Loucy (cell line): ENCODE results near the gene ARSA.

Source experiments
- H2AFZ ChIP-seq: fragments of 200-600 bp; sonication (generic); 2 replicates; pipeline ENCODE4 v1.6.0; 2016; ENCODE audit warnings: antibody characterized with exemption, mild to moderate bottlenecking, low read length, moderate library complexity
- H3F3A ChIP-seq: fragments of 200-600 bp; 2 replicates; pipeline ENCODE4 v1.6.0; 2016; ENCODE audit warnings: antibody characterized with exemption, low read depth, mild to moderate bottlenecking
- H3K27me3 ChIP-seq: fragments of 200-600 bp; sonication (generic); 2 replicates; pipeline ENCODE4 v1.6.1; 2014; ENCODE audit warnings: low read length, mild to moderate bottlenecking; ENCODE audit not compliant: insufficient read depth, poor library complexity, severe bottlenecking
- H3K36me3 ChIP-seq: fragments of 200-600 bp; sonication (generic); 2 replicates; pipeline ENCODE4 v1.6.1; 2016; ENCODE audit warnings: low read length; ENCODE audit not compliant: insufficient read depth
- H3K4me1 ChIP-seq: fragments of 200-600 bp; sonication (generic); 2 replicates; pipeline ENCODE4 v1.5.1; 2014; ENCODE audit warnings: low read length, mild to moderate bottlenecking; ENCODE audit not compliant: insufficient read depth, poor library complexity, severe bottlenecking
- H3K4me2 ChIP-seq: fragments of 200-600 bp; sonication (generic); 2 replicates; pipeline ENCODE4 v1.6.0; 2014; ENCODE audit warnings: antibody characterized with exemption, low read length, low read depth, mild to moderate bottlenecking; ENCODE audit not compliant: poor library complexity, severe bottlenecking
- H3K4me3 ChIP-seq: fragments of 200-600 bp; sonication (generic); 2 replicates; pipeline ENCODE4 v1.5.1; 2014; ENCODE audit warnings: low read length, mild to moderate bottlenecking, mixed read lengths; ENCODE audit not compliant: poor library complexity, severe bottlenecking
- H3K79me2 ChIP-seq: fragments of 200-600 bp; sonication (generic); 2 replicates; pipeline ENCODE4 v1.6.1; 2014; ENCODE audit warnings: low read length; ENCODE audit not compliant: insufficient read depth
- H3K9ac ChIP-seq: fragments of 200-600 bp; sonication (generic); 2 replicates; pipeline ENCODE4 v1.6.0; 2014; ENCODE audit warnings: mild to moderate bottlenecking, low read depth, low read length, moderate library complexity; ENCODE audit not compliant: poor library complexity, severe bottlenecking
- H3K9me2 ChIP-seq: fragments of 200-600 bp; sonication (generic); replicated peaks from 2 replicates; pipeline ENCODE4 v1.6.1; 2016; ENCODE audit warnings: low read depth, low read length, mixed read lengths
- H3K9me3 ChIP-seq: fragments of 200-600 bp; sonication (generic); 2 replicates; pipeline ENCODE4 v1.6.1; 2014; ENCODE audit warnings: mild to moderate bottlenecking, antibody characterized with exemption, low read length, low read depth; ENCODE audit not compliant: insufficient read depth
- H4K20me1 ChIP-seq: fragments of 200-600 bp; sonication (generic); 2 replicates; pipeline ENCODE4 v1.6.0; 2014; ENCODE audit warnings: antibody characterized with exemption, low read length, mild to moderate bottlenecking; ENCODE audit not compliant: insufficient read depth, poor library complexity, severe bottlenecking
- CTCF ChIP-seq: fragments of 200-600 bp; sonication (generic); conservative IDR thresholded peaks from 2 replicates; pipeline ENCODE4 v1.5.1; 2014; ENCODE audit warnings: mild to moderate bottlenecking, antibody characterized with exemption, low read length
- EZH2phosphoT487 ChIP-seq: fragments of 200-600 bp; IDR thresholded peaks from 2 replicates; pipeline ENCODE4 v1.6.1; 2018; ENCODE audit warnings: antibody characterized with exemption, mild to moderate bottlenecking, moderate library complexity, borderline replicate concordance

The ARSA gene

GRCh38 chr22:50600538-50600937 lies 27.4 kb downstream of the ARSA start, which contains the start of gene MAPK8IP2:
Gene MAPK8IP2, plus strand, starts transcription at chr22:50600793. Its CDS starts 26 bp downstream, at chr22:50600819.
- no peaks in the 10 kb centered on the region for H3K9me2 ChIP-seq
- H2AFZ ChIP-seq: no peak within 1 kb of the TSS
- no peaks in the 10 kb centered on the region for H3K9me3 ChIP-seq
- H3K79me2 ChIP-seq: no peaks in the 10 kb centered on the region
- no peak within 1 kb of the TSS for H3K4me3 ChIP-seq
- no peak within 1 kb of the TSS for H3K9ac ChIP-seq
- H3K4me2 ChIP-seq: no peak within 1 kb of the TSS
- no peak for TF ChIP-seq CTCF
- TF ChIP-seq EZH2phosphoT487: no peak
- no peaks in the 10 kb centered on the region for H3K36me3 ChIP-seq
- no peaks in the 10 kb centered on the region for H3F3A ChIP-seq
- no peaks in the 10 kb centered on the region for H3K27me3 ChIP-seq
- no peaks in the 10 kb centered on the region for H3K4me1 ChIP-seq
- no peaks in the 10 kb centered on the region for H4K20me1 ChIP-seq

- H3K4me1 ChIP-seq: no peaks in the 10 kb centered on the region
- no peaks in the 10 kb centered on the region for H3K36me3 ChIP-seq
- H3K4me2 ChIP-seq: no peak overlapping the region
- no peaks in the 10 kb centered on the region for H3K9me2 ChIP-seq
- no peaks in the 10 kb centered on the region for H3K79me2 ChIP-seq
- no peaks in the 10 kb centered on the region for H4K20me1 ChIP-seq
- H3K9ac ChIP-seq: no peak overlapping the region
- no peaks in the 10 kb centered on the region for H3K9me3 ChIP-seq
- no peaks in the 10 kb centered on the region for H3K27me3 ChIP-seq
- H2AFZ ChIP-seq: no peak overlapping the region
- no peak overlapping the region for H3K4me3 ChIP-seq
- no peak for TF ChIP-seq EZH2phosphoT487
- TF ChIP-seq CTCF: no peak
- no peaks in the 10 kb centered on the region for H3F3A ChIP-seq
Observed at GRCh38 chr22:50599816-50600455, 28.0 kb downstream of the ARSA start.

DNA sequence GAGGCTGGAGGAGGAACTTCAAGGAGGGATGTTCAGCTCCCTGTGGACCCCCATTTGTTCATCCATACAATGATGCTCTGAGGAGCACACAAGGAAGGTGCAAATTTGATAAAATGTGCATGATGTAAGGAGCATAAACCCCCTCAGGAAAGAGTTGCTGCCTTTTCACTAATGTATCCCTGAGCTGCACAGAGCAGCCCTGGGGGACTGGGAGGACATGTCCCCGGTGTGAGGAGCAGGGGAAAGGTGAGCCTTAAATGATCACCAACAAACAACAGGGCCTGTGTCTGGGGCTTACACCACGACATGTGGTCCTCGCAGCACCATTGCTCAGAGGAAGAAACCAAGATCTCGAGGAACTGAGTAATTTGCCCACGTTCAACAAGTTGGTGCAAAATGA lies 30.9 kb downstream of the ARSA start:
- Histone ChIP-seq H2AFZ (no peak overlapping the region), H3K9ac (no peak overlapping the region), H3K27me3 (no peaks in the 10 kb centered on the region), H3K4me2 (no peak overlapping the region), H4K20me1 (no peaks in the 10 kb centered on the region), H3F3A (no peaks in the 10 kb centered on the region), H3K79me2 (no peaks in the 10 kb centered on the region), H3K9me3 (no peaks in the 10 kb centered on the region), H3K9me2 (no peaks in the 10 kb centered on the region), H3K4me3 (no peak overlapping the region), H3K36me3 (no peaks in the 10 kb centered on the region), H3K4me1 (no peaks in the 10 kb centered on the region)
- no peak for TF ChIP-seq CTCF
- TF ChIP-seq EZH2phosphoT487: no peak
